Dermis microvascular lymphatic vessel endothelial cell (primary cell): ENCODE measurements around the gene FBXO34. TPM values are rescaled to one million over a fixed set of nuclear protein-coding genes. Genes with fewer than 3 reads are reported as not detected.

Source experiments
- DNase-seq, 2 donors: peaks; one replicate each; pipeline versions ENCODE4 v3.0.0 to v3.0.0-alpha.2; 2010; ENCODE audit warnings: low read depth in 2 of 2
- total RNA-seq: library from RNA; depleted of rRNA; stranded (reverse); fragments of >200 nt; gene quantifications from 2 replicates; pipeline ENCODE4 v1.2.1, GENCODE V29; 2014

Gene FBXO34, protein sequence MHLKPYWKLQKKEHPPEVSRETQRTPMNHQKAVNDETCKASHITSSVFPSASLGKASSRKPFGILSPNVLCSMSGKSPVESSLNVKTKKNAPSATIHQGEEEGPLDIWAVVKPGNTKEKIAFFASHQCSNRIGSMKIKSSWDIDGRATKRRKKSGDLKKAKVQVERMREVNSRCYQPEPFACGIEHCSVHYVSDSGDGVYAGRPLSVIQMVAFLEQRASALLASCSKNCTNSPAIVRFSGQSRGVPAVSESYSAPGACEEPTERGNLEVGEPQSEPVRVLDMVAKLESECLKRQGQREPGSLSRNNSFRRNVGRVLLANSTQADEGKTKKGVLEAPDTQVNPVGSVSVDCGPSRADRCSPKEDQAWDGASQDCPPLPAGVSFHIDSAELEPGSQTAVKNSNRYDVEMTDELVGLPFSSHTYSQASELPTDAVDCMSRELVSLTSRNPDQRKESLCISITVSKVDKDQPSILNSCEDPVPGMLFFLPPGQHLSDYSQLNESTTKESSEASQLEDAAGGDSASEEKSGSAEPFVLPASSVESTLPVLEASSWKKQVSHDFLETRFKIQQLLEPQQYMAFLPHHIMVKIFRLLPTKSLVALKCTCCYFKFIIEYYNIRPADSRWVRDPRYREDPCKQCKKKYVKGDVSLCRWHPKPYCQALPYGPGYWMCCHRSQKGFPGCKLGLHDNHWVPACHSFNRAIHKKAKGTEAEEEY
- total RNA-seq, result 18.9 and 25.7 TPM in 2 replicates

DNA sequence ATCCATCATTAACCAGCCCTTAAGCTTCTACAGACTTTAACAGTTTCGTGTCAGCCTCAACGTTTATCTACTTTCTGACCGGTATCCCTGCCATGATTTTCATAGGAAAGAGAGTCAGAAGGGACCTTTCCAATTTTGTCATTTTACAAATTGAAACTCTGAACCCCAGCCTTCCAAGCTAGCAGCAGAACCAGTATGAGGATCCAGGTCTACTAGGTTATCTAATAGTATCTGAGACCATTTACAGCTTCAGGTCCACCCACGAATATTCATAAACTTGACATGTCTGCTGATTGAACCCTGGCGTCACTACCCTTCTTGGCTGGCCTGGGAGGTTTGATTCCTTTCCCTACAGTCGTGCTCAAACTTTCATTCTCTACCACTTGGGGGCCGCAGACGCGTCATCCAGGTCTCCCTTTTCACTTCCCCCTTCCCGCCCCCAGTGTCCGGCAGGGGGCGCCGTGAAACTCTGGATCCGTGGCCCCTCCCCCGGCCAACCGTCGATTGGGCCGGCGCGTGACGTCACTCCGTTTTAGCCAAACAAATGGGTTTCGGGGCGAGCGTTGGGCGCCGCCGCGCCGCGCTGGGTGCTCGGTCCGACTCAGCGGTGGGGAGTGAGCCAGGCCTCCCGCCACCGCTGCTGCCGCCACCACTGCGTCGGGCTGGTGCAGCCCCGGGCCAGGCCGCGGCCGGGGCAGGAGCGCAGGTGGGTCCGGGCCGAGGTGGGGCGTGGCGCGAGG, at the start of gene FBXO34:
FBXO34 (plus strand) TSS at position 590 of the 740 bp plus-strand sequence. CDS start 78,970 bp downstream, outside the sequence.
- DNase-seq, result peak; percentile 85 to 97

DNA sequence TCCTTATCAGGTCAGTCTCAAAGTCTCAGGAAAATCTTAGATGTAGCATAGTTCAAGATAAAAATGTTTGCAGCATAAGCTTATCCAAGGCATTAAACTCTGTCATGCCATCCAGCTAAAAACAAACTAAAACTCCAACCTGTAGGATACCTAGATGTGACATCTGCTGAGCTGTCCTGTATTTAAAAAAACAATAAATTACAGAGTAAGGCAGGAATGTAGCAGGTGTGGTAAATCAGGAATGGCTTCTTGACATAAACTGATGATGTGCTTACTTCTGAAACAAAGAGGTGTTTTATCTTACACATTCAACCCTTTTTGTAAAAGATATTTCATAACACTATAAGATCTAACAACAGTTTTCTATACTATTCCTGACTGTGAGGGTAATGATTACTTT, 49.3 kb upstream of the FBXO34 start:
- no peak for DNase-seq

DNA sequence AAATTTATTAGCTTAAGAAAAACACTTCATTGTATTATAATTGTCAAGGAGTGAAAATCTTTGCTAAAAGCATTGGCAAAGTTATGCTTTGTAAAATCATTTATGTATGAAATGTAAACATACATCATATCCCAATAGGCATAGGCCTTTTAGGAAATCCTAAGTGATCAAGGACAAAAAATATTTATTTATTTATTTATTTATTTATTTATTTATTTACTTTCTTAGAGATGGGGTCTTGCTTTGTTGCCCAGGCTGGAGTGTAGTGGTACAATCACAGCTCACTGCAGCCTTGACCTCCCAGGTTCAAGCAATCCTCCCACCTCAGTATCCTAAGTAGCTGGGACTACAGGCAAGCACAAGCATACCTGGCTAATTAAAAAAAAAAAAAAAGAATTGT, 47.9 kb upstream of the FBXO34 start:
- DNase-seq, result no peak

DNA sequence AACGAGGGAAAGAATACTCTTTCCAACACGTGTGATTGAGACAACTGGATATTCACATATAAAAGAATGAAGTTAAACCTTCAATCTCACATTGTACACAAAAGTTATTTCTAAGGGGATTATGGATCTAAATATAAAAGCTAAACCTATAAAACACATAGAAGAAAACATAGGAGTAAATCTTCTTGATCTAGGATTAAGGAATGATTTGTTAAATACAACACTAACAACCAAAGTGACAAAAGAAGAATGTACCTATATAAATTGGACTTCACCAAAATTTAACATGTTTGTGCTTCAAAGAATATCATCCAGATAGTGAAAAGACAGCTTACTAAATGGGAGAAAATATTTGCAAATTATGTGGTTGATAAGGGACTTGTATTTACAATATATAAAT, 43.0 kb upstream of the FBXO34 start:
- no peak for DNase-seq

DNA sequence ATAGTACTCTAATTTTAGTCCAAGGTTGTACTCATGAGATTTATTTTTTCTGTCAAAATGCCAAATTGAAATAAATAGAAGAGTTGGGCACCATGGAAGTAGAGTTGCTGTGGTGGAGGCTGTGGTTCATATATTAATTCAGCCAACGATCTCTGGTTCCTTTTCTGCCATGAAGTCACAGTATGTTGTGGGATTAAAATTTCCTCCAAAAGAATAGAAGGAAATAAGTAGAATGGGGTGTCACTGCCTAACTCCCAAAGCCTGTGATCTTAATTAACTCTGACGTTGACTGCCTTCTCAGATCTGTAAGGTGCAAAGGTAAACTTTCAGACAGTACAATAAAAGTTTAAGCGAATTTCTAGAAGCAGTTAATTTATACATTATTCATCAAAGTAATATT, 37.6 kb upstream of the FBXO34 start:
- no peak for DNase-seq

DNA sequence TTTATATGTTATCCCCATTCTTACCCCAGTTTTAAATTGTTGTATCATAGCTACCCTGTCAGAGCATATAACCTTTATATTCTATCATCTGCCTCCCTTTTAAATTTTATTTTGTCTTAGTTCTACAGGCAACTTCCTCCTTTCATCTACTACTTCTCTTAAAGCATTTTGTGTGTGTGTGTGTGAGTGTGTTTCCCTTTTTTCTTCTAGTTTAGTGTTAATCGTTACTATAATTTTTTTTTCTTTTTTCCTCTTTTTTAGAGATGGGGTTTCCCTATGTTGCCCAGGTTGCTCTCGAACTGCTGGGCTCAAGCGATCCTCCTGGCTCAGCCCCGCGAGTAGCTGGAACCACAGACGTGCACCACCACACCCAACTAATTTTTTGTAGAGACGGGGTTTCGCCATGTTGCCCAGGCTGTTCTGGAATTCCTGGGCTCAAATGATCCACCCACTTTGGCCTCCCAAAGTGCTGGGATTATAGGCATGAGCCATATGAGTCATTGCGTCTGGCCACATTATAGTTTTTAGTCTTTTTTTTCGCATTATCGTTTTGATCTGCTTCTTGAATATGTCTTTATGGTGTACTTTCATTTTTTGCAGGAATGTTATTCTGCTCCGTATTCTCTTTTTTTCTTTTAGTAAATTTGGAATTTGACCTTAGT, 33.1 kb upstream of the FBXO34 start:
- no peak for DNase-seq

DNA sequence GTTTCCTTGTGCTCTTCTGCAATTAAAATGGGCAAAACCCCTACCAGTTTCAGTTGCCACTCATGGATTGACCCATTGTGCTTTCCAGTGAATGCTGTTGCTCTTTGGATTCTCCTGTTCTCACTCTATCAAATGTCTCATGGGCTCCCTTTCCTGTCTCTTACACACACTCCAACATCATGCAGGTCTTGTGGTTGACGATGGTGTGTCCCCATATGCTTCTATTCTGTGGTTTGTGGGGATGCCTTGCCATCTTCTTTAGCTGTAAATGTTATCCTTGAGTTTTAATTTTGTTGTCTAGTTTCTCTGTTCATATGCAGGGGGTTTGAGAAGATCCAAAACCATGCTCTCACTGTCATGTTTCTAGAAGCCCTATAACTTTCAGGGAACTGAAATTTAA, 31.9 kb upstream of the FBXO34 start:
- no peak for DNase-seq

DNA sequence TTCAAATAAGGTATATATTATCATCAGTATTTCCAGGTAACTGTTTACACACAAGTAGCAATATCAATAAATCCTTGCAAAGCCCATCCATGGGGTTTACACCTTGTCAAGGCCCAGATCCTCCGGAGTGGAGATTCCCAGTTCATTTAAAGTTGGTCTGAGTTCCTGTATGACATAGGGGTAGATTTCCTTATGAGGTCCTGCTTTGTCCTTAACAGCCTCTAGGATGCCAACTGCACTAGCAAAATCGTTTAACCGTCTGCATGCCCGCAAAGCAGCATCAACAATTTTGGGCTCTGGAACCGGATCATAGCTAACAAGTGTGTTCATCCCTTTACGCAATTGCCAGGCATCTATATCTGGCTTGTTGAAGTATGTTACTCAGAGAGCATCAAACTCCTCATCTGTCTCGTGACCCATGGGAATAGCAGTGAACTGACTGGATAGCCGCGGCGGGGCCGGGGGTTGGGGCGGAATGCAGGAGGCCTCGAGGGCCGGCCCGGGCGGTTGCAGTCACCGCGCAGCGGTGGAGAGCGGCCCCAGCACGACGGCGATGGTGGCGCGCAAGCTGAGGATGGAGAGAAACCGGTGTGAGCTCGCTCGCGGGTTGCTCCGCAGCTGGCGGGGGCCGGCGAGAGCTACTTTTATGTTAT, 30.6 kb upstream of the FBXO34 start:
- no peak for DNase-seq

DNA sequence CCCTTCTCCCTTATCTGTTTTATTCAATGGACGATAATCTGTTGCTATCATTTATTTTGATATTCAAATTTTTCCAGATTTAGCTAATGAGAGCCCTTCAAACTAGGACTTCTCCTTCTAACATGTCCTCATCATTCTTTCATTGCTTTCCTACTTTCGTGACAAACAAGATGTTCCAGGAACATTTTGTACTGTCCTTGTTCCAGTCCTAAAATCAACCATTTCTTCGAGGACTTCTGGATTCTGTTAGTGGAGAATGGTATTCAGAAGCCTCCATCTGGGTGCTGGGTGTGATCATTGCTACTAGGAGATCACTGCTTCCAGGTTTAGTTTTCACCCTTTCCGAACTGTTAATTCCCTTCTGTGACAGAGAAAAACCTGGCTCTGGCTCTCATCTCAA, 29.5 kb upstream of the FBXO34 start:
- DNase-seq, result no peak

DNA sequence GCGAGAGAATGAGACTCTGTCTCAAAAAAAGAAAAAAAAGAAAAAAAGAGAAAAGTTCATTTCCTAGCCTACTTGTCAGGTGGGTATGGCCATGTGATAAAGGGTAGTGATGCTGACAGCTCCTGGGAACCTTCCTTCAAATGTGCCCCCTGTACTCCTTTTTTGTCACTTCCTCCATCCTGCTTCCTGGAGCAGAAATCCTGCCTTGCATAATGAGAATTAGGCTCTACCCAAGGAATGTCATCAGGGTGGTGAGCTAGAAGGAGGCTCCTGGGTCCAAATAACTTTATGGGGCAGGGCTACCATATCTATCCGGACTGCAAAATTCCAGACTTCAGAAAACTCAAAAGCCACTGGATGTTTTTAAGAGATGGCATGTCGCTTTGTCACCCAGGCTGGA, 27.8 kb upstream of the FBXO34 start:
- no peak for DNase-seq

DNA sequence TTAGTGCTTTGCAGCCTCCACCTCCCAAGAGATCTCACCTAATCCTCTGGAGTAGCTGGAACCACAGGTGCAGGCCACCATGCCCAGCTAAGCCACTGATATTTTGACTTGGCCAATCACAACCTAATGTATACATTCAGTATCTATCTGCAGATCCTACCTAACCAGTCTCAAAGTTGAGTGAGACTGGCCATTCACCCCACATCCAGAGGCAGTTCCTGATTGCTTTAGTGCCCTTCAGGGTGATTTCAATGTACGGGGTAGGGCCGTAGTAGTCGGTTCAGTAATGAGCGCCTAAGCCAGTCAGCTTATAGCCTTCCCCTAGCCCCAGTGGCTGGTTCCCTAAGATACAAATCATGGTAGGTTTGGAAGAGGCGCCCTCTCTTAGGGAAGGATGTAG, 27.4 kb upstream of the FBXO34 start:
- DNase-seq, result no peak

DNA sequence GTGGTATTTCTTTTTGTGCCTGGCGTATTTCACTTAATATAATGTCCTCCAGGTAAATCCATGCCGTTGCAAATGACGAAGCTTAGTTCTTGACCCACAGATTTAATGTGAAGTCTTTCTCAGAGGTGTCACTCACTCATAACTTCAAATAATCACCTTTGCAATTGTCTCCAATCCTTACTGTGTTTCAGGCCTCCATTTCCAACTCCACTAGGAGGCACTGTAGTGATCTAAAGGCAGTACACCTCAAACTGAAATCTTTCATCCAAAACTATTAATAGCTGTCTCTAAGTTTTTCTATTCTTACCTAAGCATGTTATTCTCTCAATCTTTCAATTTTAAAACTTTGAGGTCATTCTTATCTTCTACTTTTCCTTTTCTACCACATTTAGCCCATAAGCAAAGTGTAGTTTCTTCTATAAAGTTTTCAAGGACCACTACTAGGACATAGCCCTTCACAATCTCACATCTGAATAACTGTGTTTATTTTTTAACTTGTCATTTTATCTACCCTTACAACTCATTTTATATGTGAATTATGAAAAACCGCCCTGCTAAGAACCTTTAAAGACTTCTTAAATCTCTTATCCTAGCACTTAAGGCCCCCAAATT, 25.5 kb upstream of the FBXO34 start:
- peak; percentile 39 to 56 for DNase-seq

DNA sequence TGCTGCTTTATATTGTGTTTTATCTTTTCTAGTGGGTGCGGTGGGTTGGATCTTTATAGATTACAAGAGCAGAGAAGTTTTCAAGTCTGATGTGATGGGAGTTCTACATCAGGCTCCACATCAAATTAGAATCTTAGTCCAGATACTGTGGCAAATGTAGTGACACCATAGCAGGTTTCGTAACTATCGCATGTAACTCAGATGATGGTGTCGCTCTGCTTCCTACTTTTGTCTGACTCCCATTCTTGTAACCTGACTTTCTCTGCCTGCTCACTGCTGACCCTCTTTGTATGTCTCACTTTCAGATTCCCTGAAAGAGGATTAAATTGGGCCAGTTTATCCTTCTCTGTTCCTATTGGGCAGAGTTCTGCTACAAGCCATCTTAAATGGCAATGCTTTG, 22.8 kb upstream of the FBXO34 start:
- DNase-seq, result no peak

DNA sequence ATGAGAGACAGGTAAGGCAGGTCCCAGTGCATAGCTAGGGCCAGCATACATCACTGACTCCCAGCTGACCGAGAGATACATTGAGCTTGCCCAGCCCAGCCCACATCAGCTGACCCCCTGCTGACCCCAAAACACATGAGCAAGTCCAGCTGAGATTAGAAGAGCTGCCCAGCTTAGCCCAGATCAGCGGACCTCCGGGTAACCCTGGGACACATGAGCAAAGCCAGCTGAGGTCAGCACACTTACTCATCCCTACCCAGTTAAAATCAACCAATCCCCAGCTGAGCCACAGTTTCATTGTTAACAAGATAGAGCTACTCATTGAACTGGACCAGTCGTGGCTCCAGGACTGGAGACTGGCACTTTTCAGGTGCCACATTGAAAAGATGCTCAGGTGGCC, 21.8 kb upstream of the FBXO34 start:
- DNase-seq, result no peak

DNA sequence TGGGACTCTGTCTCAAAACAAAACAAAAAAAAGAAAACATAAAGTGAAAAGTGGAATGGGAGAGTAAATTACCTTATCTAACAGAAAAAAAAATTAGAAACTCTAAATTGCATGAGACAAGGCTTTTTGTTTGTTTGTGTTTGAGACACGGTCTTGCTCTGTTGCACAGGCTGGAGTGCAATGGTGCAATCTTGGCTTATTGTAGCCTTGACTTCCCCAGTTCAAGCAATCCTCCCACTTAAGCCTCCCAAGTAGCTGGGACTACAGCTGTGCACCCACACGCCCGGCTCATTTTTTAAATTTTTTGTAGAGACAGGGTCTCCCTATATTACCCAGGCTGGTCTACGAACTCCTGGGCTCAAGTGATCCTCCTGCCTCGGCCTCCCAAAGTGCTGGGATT, 17.9 kb upstream of the FBXO34 start:
- no peak for DNase-seq

DNA sequence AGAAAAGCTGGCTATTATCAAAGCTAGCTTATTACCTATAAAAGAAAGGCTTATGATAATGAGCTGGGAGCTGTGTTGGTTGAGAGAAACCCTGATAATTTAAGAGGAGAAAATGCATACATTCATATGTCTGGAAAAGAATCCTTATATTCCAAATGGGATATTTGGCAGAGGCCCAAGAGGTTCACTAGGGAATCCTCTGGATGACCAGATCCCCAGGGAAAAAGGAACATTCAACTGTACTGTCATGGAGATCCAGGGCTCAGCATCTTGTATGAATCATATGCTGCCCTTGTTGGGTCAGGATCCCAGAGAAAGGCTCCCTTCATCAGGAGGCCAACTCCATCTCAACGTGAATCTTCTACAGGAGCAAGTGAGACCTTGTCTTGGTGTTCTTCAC, 16.6 kb upstream of the FBXO34 start:
- no peak for DNase-seq

DNA sequence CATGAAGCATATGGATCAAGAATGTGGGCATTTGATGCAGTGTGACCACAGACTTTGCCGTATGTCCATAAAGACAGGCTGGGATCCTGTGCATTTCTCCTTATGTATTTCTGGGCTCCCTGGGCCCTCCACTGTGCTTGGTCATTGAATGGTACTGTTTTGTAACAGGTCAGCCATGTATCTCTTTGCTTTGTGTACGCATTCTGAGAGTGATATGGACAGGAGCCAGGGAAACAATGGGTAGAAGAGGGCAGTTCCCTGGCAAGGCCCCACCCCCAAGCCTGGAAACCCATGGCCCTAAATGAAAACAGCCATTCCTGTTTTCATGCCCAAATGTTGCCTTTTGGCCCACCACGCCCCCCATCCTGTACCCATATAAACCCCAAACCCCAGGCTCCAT, 15.2 kb upstream of the FBXO34 start:
- no peak for DNase-seq

DNA sequence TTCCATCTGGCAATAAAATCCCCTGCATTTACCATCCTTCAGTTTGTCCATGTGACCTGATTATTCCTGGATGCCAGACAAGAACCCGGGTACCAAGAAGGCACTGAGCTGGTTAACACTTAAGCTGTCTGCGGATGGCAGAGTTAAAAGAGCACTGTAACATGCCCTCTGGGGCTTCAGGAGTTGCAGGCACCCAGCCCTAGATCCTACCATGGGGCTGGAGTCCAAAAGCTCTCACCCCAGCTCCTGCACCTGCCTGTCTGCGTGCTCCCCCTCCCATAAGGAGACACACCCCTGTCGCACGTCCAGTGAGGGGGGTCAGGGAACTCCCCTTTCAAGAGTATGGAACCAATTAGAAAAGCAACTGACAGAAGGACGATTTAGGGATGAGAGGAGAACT, 14.6 kb upstream of the FBXO34 start:
- DNase-seq, result no peak

DNA sequence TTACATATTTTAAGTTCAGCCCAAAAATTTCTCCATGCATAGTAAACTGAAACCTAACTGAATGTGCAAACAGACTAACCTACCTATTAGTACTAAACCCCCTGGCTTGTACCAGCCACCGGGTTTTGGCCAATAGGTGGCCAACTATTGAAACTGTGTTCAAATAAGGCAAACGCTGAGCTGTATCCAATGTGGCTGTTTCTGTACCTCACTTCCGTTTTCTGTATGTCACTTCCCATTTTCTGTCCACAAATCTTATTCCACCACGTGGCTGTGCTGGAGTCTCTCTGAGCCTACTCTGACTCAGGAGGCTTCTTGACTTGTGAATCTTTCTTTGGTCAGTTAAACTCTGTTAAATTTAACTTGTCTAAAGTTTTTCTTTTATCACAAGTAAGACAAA, 6.0 kb upstream of the FBXO34 start:
- DNase-seq, result no peak

DNA sequence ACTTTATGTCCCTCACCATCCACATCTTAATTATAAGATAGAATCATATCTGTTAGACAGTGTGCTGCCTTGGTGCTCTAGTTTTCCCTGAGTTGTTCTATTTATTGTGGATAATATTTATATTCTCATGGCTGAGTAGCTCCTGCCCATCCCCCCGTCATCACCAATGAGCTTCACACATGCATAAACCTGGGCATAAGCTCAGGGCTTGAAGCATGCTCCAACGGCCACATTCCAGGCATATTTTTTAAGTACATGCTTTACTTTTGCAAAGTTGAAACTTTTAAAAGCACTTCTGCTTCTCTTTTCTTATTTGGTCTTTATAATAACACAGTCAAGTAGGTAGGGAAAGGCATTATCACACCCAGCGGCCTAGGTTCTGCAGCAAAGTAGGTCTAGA, 3.4 kb upstream of the FBXO34 start:
- DNase-seq, result no peak
